Panc1 (cell line): ENCODE results near the gene SOX12. TPM values are rescaled to one million over a fixed set of nuclear protein-coding genes. Genes with fewer than 3 reads are reported as not detected.

ENCODE experiments used
- ATAC-seq: fragments of 200-7000 bp; cut with Tn5 transposase; 2 replicates; pipeline ENCODE4 v1.9.1; 2020; ENCODE audit warnings: mild to moderate bottlenecking, moderate library complexity
- BruUV-seq: library from RNA; stranded (reverse); fragments of 400-500 nt; replicated peaks from 2 replicates; lab custom pipeline; 2021; lab: Mats Ljungman, UMichigan
- CTCF ChIA-PET: fragments of 300-600 bp; sonication (Branson Sonifier 250); formaldehyde crosslinking; loops from one replicate; lab custom pipeline; 2022; ENCODE audit warnings: antibody characterized with exemption; lab: Charles Lee
- POLR2A ChIA-PET: fragments of 300-600 bp; sonication (Branson Sonifier 250); formaldehyde crosslinking; loops from one replicate; lab custom pipeline; 2022; ENCODE audit warnings: antibody characterized with exemption; lab: Charles Lee
- DNase-seq: peaks from one replicate; pipeline ENCODE4 v3.0.0-alpha.2; 2010; ENCODE audit warnings: low read depth, low spot score
- H3K27ac ChIP-seq: 2 replicates; pipeline ENCODE4 v1.5.1; 2011; ENCODE audit warnings: mild to moderate bottlenecking, low read length, inconsistent platforms
- H3K27me3 ChIP-seq: fragments of 200-500 bp; sonication (Bioruptor generic); 2 replicates; pipeline ENCODE4 v1.6.0; 2014; ENCODE audit warnings: low read length, inconsistent platforms; ENCODE audit not compliant: control insufficient read depth, insufficient read depth
- H3K36me3 ChIP-seq: fragments of 200-500 bp; sonication (Bioruptor generic); 2 replicates; pipeline ENCODE4 v1.5.1; 2014; ENCODE audit warnings: inconsistent platforms, mild to moderate bottlenecking, low read length, moderate library complexity; ENCODE audit not compliant: control insufficient read depth, insufficient read depth
- H3K4me1 ChIP-seq: 2 replicates; pipeline ENCODE4 v1.5.1; 2011; ENCODE audit warnings: inconsistent platforms, mild to moderate bottlenecking, low read length, moderate library complexity; ENCODE audit not compliant: control insufficient read depth, insufficient read depth
- H3K4me3 ChIP-seq, 2 experiments: 2 replicates each; pipeline ENCODE4 v1.5.1; 2011 to 2012; ENCODE audit warnings: low read depth in 2 of 2, low read length in 2 of 2, mild to moderate bottlenecking in 2 of 2, inconsistent platforms in 1 of 2, moderate library complexity in 1 of 2
- H3K9me3 ChIP-seq: fragments of 200-500 bp; sonication (Bioruptor generic); 2 replicates; pipeline ENCODE4 v1.5.1; 2014; ENCODE audit warnings: low read depth, mild to moderate bottlenecking, inconsistent platforms, low read length, moderate library complexity; ENCODE audit not compliant: control insufficient read depth, insufficient read depth
- CTCF ChIP-seq: fragments of 450-650 bp; IDR thresholded peaks from 2 replicates; pipeline ENCODE4 v1.5.1; 2017; ENCODE audit warnings: mild to moderate bottlenecking
- POLR2AphosphoS5 ChIP-seq: IDR thresholded peaks from 2 replicates; pipeline ENCODE4 v1.6.1; 2012; ENCODE audit warnings: mild to moderate bottlenecking, low read depth, low read length, moderate library complexity
- REST ChIP-seq, 2 experiments: IDR thresholded peaks; 2 replicates each; pipeline ENCODE4 v1.6.1; 2011 to 2012; ENCODE audit warnings: low read depth in 2 of 2, control low read depth in 1 of 2, low read length in 1 of 2, mild to moderate bottlenecking in 1 of 2, moderate library complexity in 1 of 2; ENCODE audit not compliant: insufficient read depth in 1 of 2
- SIN3A ChIP-seq: IDR thresholded peaks from 2 replicates; pipeline ENCODE4 v1.6.1; 2012; ENCODE audit warnings: low read depth, mild to moderate bottlenecking, low read length, moderate library complexity, borderline replicate concordance; ENCODE audit not compliant: insufficient read depth
- TCF7L2 ChIP-seq: IDR thresholded peaks from 2 replicates; pipeline ENCODE4 v1.6.1; 2011; ENCODE audit warnings: mild to moderate bottlenecking, low read depth, low read length, inconsistent platforms
- in situ Hi-C: cut with HindIII; loops from 2 replicates; pipeline ENCODE4 v1.10.0; 2016; ENCODE audit warnings: low sequenced_read_pairs, low pct_unique_long_range_greater_than_20kb
- intact Hi-C: fragments of 100-400 bp; cut with micrococcal nuclease; formaldehyde crosslinking; loops from one replicate; pipeline ENCODE4 v1.10.0; 2022; ENCODE audit not compliant: unreplicated experiment
- total RNA-seq: library from RNA; stranded (reverse); gene quantifications from one replicate; pipeline ENCODE4 v1.2.1, GENCODE V29; 2021; ENCODE audit not compliant: unreplicated experiment

Gene SOX12
- total RNA-seq, 1 experiment from 2014 or later: 48.6 TPM

GRCh38 chr20:310645-311044 lies 14.7 kb upstream of the SOX12 start:
- no TSS peak for BruUV-seq
- H3K36me3 ChIP-seq: no peaks in the 10 kb centered on the region
- no peak for DNase-seq
- TF ChIP-seq REST (IDR thresholded peaks at IDR 0.05; ENCODE audit: insufficient read depth in 1 of 2, low read depth in 2 of 2, low read length in 1 of 2): no peak
- TF ChIP-seq SIN3A: no peak
- TF ChIP-seq POLR2AphosphoS5: no peak
- TF ChIP-seq TCF7L2: no peak
- no peaks in the 10 kb centered on the region for H3K9me3 ChIP-seq
- in situ Hi-C loops (no loop called here), intact Hi-C loops (no loop called here)
- CTCF ChIA-PET: interaction anchor here (0.7 to 1.1 kb wide), 3 partner anchors 14 to 33 kb away, joined by 3 to 6 read pairs (median 4); no protein-coding TSS in a partner anchor
- no peaks in the 10 kb centered on the region for H3K27me3 ChIP-seq
- peak overlapping the region; percentile 39 to 65 for H3K4me3 ChIP-seq
- peak overlapping the region; percentile 57; the same call in 1 of the 2 replicates for H3K27ac ChIP-seq
- peaks cover 12% of the 10 kb centered on the region for H3K4me1 ChIP-seq
- POLR2A ChIA-PET: interaction anchor here (0.7 kb wide), 1 partner anchor 13 kb away, joined by 7 read pairs; no protein-coding TSS in a partner anchor
- no peak for ATAC-seq

- Histone ChIP-seq H3K4me1 (peaks cover 12% of the 10 kb centered on the region), H3K4me3 (no peak overlapping the region), H3K9me3 (no peaks in the 10 kb centered on the region), H3K36me3 (no peaks in the 10 kb centered on the region), H3K27me3 (no peaks in the 10 kb centered on the region), H3K27ac (no peak overlapping the region)
- ChIA-PET POLR2A (interaction anchor here (0.6 kb wide), 2 partner anchors 8 to 17 kb away, joined by 3 to 9 read pairs; no protein-coding TSS in a partner anchor), CTCF (no interaction called here)
- BruUV-seq: no TSS peak
- TF ChIP-seq POLR2AphosphoS5 (no peak), SIN3A (no peak)
- intact Hi-C loops: no loop called here
- in situ Hi-C loops: no loop called here
- ATAC-seq (no peak), DNase-seq (no peak)
Observed at GRCh38 chr20:311609-312008, 13.7 kb upstream of the SOX12 start.

GRCh38 chr20:312067-312466 lies 13.3 kb upstream of the SOX12 start:
- Histone ChIP-seq H3K4me3 (no peak overlapping the region), H3K36me3 (no peaks in the 10 kb centered on the region), H3K27ac (no peak overlapping the region), H3K9me3 (no peaks in the 10 kb centered on the region), H3K4me1 (peaks cover 12% of the 10 kb centered on the region), H3K27me3 (no peaks in the 10 kb centered on the region)
- in situ Hi-C loops (no loop called here), intact Hi-C loops (no loop called here)
- ATAC-seq: no peak
- ChIA-PET CTCF (no interaction called here), POLR2A (interaction anchor here (0.6 kb wide), 4 partner anchors 9 to 16 kb away, joined by 3 to 9 read pairs (median 4); no protein-coding TSS in a partner anchor)
- TF ChIP-seq POLR2AphosphoS5 (no peak), REST (IDR thresholded peaks at IDR 0.05; ENCODE audit: insufficient read depth in 1 of 2, low read depth in 2 of 2, low read length in 1 of 2) (no peak), SIN3A (no peak), TCF7L2 (no peak), CTCF (no peak)
- no peak for DNase-seq
- no TSS peak for BruUV-seq
